H1 (cell line): Measurements from ENCODE around the gene CASKIN2. TPM values are rescaled to one million over a fixed set of nuclear protein-coding genes. Genes with fewer than 3 reads are reported as not detected.

Experiments
- CTCF ChIA-PET: fragments of 300-600 bp; sonication (Branson Sonifier 250); formaldehyde crosslinking; loops from one replicate; lab custom pipeline; 2021; ENCODE audit not compliant: partially characterized antibody; lab: Charles Lee
- POLR2A ChIA-PET: fragments of 300-600 bp; sonication (Branson Sonifier 250); formaldehyde crosslinking; loops from one replicate; lab custom pipeline; 2021; ENCODE audit warnings: inconsistent platforms; ENCODE audit not compliant: partially characterized antibody; lab: Charles Lee
- DNase-seq, 2 experiments: peaks; one replicate each; pipeline versions ENCODE4 v3.0.0 to v3.0.0-alpha.2; 2010 to 2022; ENCODE audit warnings: low spot score in 2 of 2, low read depth in 1 of 2, mixed read lengths in 1 of 2
- FAIRE-seq: peaks from 2 replicates; lab custom pipeline; 2011; peaks lifted over from hg19 to GRCh38; lab: Jason Lieb, UNC
- H2AFZ ChIP-seq: 2 replicates; pipeline ENCODE4 v1.8.1; 2012; ENCODE audit warnings: low read length, inconsistent platforms
- H2AK5ac ChIP-seq: 2 replicates; pipeline ENCODE4 v1.6.1; 2013; ENCODE audit warnings: low read depth, low read length
- H2BK120ac ChIP-seq: replicated peaks from 2 replicates; pipeline ENCODE3; 2013; ENCODE audit warnings: low read depth, low read length, inconsistent platforms
- H2BK12ac ChIP-seq: 2 replicates; pipeline ENCODE4 v1.6.1; 2013; ENCODE audit warnings: low read depth, low read length
- H2BK15ac ChIP-seq: 2 replicates; pipeline ENCODE4 v1.6.1; 2013; ENCODE audit warnings: low read length
- H2BK20ac ChIP-seq: 2 replicates; pipeline ENCODE4 v1.6.1; 2013; ENCODE audit warnings: low read length
- H2BK5ac ChIP-seq: 2 replicates; pipeline ENCODE4 v1.6.1; 2013; ENCODE audit warnings: low read depth, low read length
- H3K14ac ChIP-seq: 2 replicates; pipeline ENCODE4 v1.6.1; 2013; ENCODE audit warnings: inconsistent platforms; ENCODE audit not compliant: insufficient read length
- H3K18ac ChIP-seq: 2 replicates; pipeline ENCODE4 v1.6.1; 2013; ENCODE audit warnings: low read length; ENCODE audit errors: extremely low read depth
- H3K23ac ChIP-seq: 2 replicates; pipeline ENCODE4 v1.6.1; 2013; ENCODE audit warnings: inconsistent platforms; ENCODE audit not compliant: insufficient read length
- H3K23me2 ChIP-seq: 2 replicates; pipeline ENCODE4 v1.6.1; 2013; ENCODE audit warnings: low read depth, low read length
- H3K27ac ChIP-seq: 2 replicates; pipeline ENCODE4 v1.6.1; 2011; ENCODE audit warnings: low read depth, low read length, inconsistent platforms
- H3K27me3 ChIP-seq, 4 experiments: replicated peaks in 1 of 4; 1 replicate in 1 of 4; 2 replicates in 3 of 4; pipeline versions ENCODE4 v1.6.1 to v1.8.1; 2011 to 2013; ENCODE audit warnings: low read length in 3 of 4, mild to moderate bottlenecking in 3 of 4, inconsistent platforms in 2 of 4, mixed read lengths in 2 of 4, moderate library complexity in 1 of 4; ENCODE audit not compliant: control insufficient read depth in 3 of 4, insufficient read depth in 3 of 4; ENCODE audit errors: extremely low read depth in 1 of 4
- H3K36me3 ChIP-seq, 4 experiments: 2 replicates each; pipeline versions ENCODE4 v1.6.1 to v1.8.1; 2011 to 2013; ENCODE audit warnings: mild to moderate bottlenecking in 4 of 4, low read length in 3 of 4, moderate library complexity in 2 of 4, control low read depth in 1 of 4, inconsistent platforms in 1 of 4; ENCODE audit not compliant: insufficient read depth in 4 of 4, control insufficient read depth in 2 of 4
- H3K4ac ChIP-seq: replicated peaks from 2 replicates; pipeline ENCODE3; 2013; ENCODE audit warnings: low read length, low read depth, mixed read lengths, inconsistent platforms; ENCODE audit not compliant: insufficient read length
- H3K4me1 ChIP-seq, 4 experiments: replicated peaks in 1 of 4; 1 replicate in 1 of 4; 2 replicates in 3 of 4; pipeline versions ENCODE4 v1.6.1 to v1.8.1; 2011 to 2013; ENCODE audit warnings: low read length in 3 of 4, inconsistent platforms in 2 of 4, mixed read lengths in 1 of 4; ENCODE audit not compliant: insufficient read depth in 4 of 4, control insufficient read depth in 3 of 4
- H3K4me2 ChIP-seq, 2 experiments: 2 replicates each; pipeline versions ENCODE4 v1.6.1 to v1.8.1; 2011 to 2013; ENCODE audit warnings: low read depth in 2 of 2, low read length in 2 of 2, control low read depth in 1 of 2, inconsistent platforms in 1 of 2, mild to moderate bottlenecking in 1 of 2; ENCODE audit not compliant: insufficient read depth in 1 of 2
- H3K4me3 ChIP-seq, 4 experiments: fragments of 200-600, 300-600 bp in 1 of 4; sonication (generic), shearing (Covaris generic), sonication (Bioruptor Twin) in 1 of 4; 2 replicates each; pipeline versions ENCODE4 v1.5.1 to v1.8.1; 2011 to 2016; ENCODE audit warnings: low read length in 4 of 4, low read depth in 3 of 4, control low read depth in 2 of 4, inconsistent platforms in 2 of 4, mild to moderate bottlenecking in 2 of 4, mixed read lengths in 1 of 4, moderate library complexity in 1 of 4; ENCODE audit not compliant: insufficient read depth in 2 of 4; ENCODE audit errors: extremely low read depth in 1 of 4
- H3K56ac ChIP-seq: replicated peaks from 2 replicates; pipeline ENCODE3; 2013; ENCODE audit warnings: low read depth, mild to moderate bottlenecking, mixed read lengths, low read length, inconsistent platforms; ENCODE audit not compliant: insufficient read length
- H3K79me1 ChIP-seq: 2 replicates; pipeline ENCODE4 v1.6.1; 2013; ENCODE audit warnings: low read depth, low read length, control low read depth
- H3K79me2 ChIP-seq, 2 experiments: 2 replicates each; pipeline versions ENCODE4 v1.6.1 to v1.8.1; 2012 to 2013; ENCODE audit warnings: low read length in 2 of 2, mild to moderate bottlenecking in 2 of 2, inconsistent platforms in 1 of 2; ENCODE audit not compliant: insufficient read depth in 2 of 2, control insufficient read depth in 1 of 2
- H3K9ac ChIP-seq, 4 experiments: replicated peaks in 1 of 4; 1 replicate in 1 of 4; 2 replicates in 3 of 4; pipeline versions ENCODE4 v1.6.1 to v1.8.1; 2011 to 2013; ENCODE audit warnings: low read depth in 3 of 4, low read length in 3 of 4, control low read depth in 2 of 4, mild to moderate bottlenecking in 2 of 4, moderate library complexity in 2 of 4, inconsistent platforms in 1 of 4; ENCODE audit errors: extremely low read depth in 1 of 4
- H3K9me3 ChIP-seq, 2 experiments: 2 replicates each; pipeline versions ENCODE4 v1.6.1 to v1.8.1; 2012 to 2013; ENCODE audit warnings: mild to moderate bottlenecking in 2 of 2, moderate library complexity in 2 of 2, control low read depth in 1 of 2, inconsistent platforms in 1 of 2, low read depth in 1 of 2, low read length in 1 of 2, mixed read lengths in 1 of 2; ENCODE audit not compliant: insufficient read depth in 2 of 2
- H4K20me1 ChIP-seq, 2 experiments: replicated peaks in 1 of 2; 2 replicates each; pipeline versions ENCODE3 to v1.8.1; 2011 to 2013; ENCODE audit warnings: inconsistent platforms in 2 of 2, low read length in 2 of 2, mild to moderate bottlenecking in 1 of 2; ENCODE audit not compliant: insufficient read depth in 2 of 2, control insufficient read depth in 1 of 2
- H4K5ac ChIP-seq: 2 replicates; pipeline ENCODE4 v1.6.1; 2013; ENCODE audit warnings: low read length, low read depth, mixed read lengths, inconsistent platforms; ENCODE audit not compliant: insufficient read length
- H4K8ac ChIP-seq: 2 replicates; pipeline ENCODE4 v1.8.0; 2013; ENCODE audit warnings: mild to moderate bottlenecking, moderate library complexity, low read length, inconsistent platforms; ENCODE audit not compliant: insufficient read depth; ENCODE audit errors: extremely low read depth
- H4K91ac ChIP-seq: replicated peaks from 2 replicates; pipeline ENCODE3; 2013; ENCODE audit warnings: low read length, mixed read lengths, inconsistent platforms; ENCODE audit not compliant: insufficient read length
- BACH1 ChIP-seq: IDR thresholded peaks from 2 replicates; pipeline ENCODE4 v1.6.1; 2012; ENCODE audit warnings: low read length, improper control_type of control experiment
- CHD2 ChIP-seq: IDR thresholded peaks from 2 replicates; pipeline ENCODE4 v1.6.1; 2012; ENCODE audit warnings: low read length, improper control_type of control experiment
- SP2 ChIP-seq: IDR thresholded peaks from 2 replicates; pipeline ENCODE4 v1.6.1; 2012; ENCODE audit warnings: mild to moderate bottlenecking, low read length, inconsistent platforms
- WGBS, 2 experiments: shearing (Covaris generic) in 1 of 2; methylation state at CpG; one replicate each; pipeline versions ENCODE4 v1.1.6 to v1.1.7; 2013 to 2015; ENCODE audit warnings: low lambda C conversion rate in 2 of 2, mixed read lengths in 2 of 2, inconsistent platforms in 1 of 2, low coverage in 1 of 2, missing lambda C conversion rate in 1 of 2; ENCODE audit not compliant: insufficient replicate concordance in 2 of 2, insufficient coverage in 1 of 2, insufficient read length in 1 of 2; ENCODE audit errors: extremely low coverage in 1 of 2, missing lambda C conversion rate in 1 of 2; 5-methylcytosine and 5-hydroxymethylcytosine counted together
- polyA plus RNA-seq, 7 experiments: library from polyadenylated mRNA; depleted of rRNA in 3 of 7; stranded (reverse) in 5 of 7; unstranded in 2 of 7; fragments of >200 nt in 5 of 7; fragments of 200-250 nt in 2 of 7; gene quantifications; 1 replicate in 5 of 7; 2 replicates in 1 of 7; 4 replicates in 1 of 7; pipeline versions ENCODE4 v1.2.1 to v1.2.3, GENCODE V29; 2011 to 2013; ENCODE audit warnings: missing spikeins in 2 of 7, mixed read lengths in 2 of 7
- total RNA-seq: library from RNA; stranded (reverse); fragmentation: NEBNext Ultra II Directional; extraction: Animal tissue kit (Norgen Biotek cat#: 25700); gene quantifications from 2 replicates; pipeline ENCODE4 v1.2.1, GENCODE V29; 2021

Gene CASKIN2
- total and polyA plus RNA-seq, 2 of the 8 experiments (the other 6 are each of a cell fraction or from before 2014, with no cell fraction given) = 6.7 to 32.3 TPM

DNA sequence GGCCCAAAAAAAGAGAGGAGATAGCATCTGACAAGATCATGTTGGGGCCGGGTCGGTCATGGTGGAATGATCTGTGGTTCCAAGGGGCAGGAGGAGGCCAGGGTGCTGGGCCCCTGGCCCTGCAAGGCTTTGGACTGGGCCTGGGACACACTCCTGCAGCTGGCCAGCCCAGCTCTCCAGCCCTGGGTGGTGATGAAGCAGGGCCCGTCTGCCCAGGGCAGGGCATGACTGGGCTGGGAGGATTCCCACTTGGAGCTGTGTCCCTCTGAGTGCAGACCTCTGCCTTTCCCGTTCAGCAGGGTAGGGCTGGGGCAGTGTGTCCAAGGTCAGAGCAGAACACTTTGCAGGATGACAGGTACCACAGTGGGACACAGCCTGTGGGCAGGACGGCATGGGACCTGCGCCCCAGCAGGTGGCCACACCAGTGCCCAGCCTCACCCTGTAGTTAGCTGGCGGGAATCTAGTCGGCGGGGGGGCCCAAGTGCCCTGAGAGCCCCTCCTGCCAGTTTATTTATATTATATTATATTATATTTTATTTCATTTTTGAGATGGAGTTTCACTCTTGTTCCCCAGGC is 44.7 kb upstream of the CASKIN2 start:
- H2AK5ac ChIP-seq = no peak overlapping the region
- H3K56ac ChIP-seq = no peak overlapping the region
- H3K4me3 ChIP-seq = no peak overlapping the region
- no peaks in the 10 kb centered on the region for H3K79me2 ChIP-seq
- H3K23me2 ChIP-seq = no peaks in the 10 kb centered on the region
- H4K91ac ChIP-seq = no peak overlapping the region
- H2BK15ac ChIP-seq = no peak overlapping the region
- peaks cover 0 to 7% of the 10 kb centered on the region in 2 experiments for H4K20me1 ChIP-seq
- H3K4me1 ChIP-seq = peaks cover 0 to 17% (median 5%) of the 10 kb centered on the region in 4 experiments; a peak in 4 of 7 replicates
- H3K14ac ChIP-seq = no peak overlapping the region
- WGBS, 2 experiments = 87% methylated on average over 9 of the region's 9 CpGs; no CpG with 5 or more reads in 1 of the 2 experiments
- ChIA-PET POLR2A (no interaction called here), CTCF (interaction anchor here (0.6 to 1.7 kb wide), 11 partner anchors 9 to 187 kb away, joined by 3 to 6 read pairs (median 3); no protein-coding TSS in a partner anchor)
- H4K8ac ChIP-seq = no peak overlapping the region
- H3K27me3 ChIP-seq = no peaks in the 10 kb centered on the region
- no peak overlapping the region for H2BK20ac ChIP-seq
- peaks cover 3 to 12% (median 10%) of the 10 kb centered on the region in 4 experiments for H3K36me3 ChIP-seq
- no peak overlapping the region for H3K18ac ChIP-seq
- no peaks in the 10 kb centered on the region for H3K9me3 ChIP-seq
- no peak overlapping the region for H3K27ac ChIP-seq
- no peak overlapping the region for H2AFZ ChIP-seq
- FAIRE-seq (no peak), DNase-seq (no peak)
- no peak overlapping the region for H3K9ac ChIP-seq
- H3K79me1 ChIP-seq = no peaks in the 10 kb centered on the region
- no peak overlapping the region for H2BK12ac ChIP-seq
- no peak overlapping the region for H4K5ac ChIP-seq
- no peak overlapping the region for H3K4ac ChIP-seq
- H3K23ac ChIP-seq = no peak overlapping the region
- no peak overlapping the region for H2BK120ac ChIP-seq
- no peak overlapping the region for H2BK5ac ChIP-seq
- no peak overlapping the region for H3K4me2 ChIP-seq
- no peak for TF ChIP-seq BACH1
- no peak for TF ChIP-seq SP2
- TF ChIP-seq CHD2 = no peak
